ENCODE data around the gene PIGS. TPM values are rescaled to one million over a fixed set of nuclear protein-coding genes. Genes with fewer than 3 reads are reported as not detected.
"Not testable (repeated sequence)": the region's sequence is repeated elsewhere in the genome, so short reads cannot be mapped to it uniquely, and the experiment has no call there.

PIGS gene
- total RNA-seq, 1 donor from 2014 or later: 52.9 TPM

GRCh38 chr17:28578246-28579195 lies 7.2 kb upstream of the PIGS start:
- DNase-seq (ENCODE audit: low spot score): no peak

DNA sequence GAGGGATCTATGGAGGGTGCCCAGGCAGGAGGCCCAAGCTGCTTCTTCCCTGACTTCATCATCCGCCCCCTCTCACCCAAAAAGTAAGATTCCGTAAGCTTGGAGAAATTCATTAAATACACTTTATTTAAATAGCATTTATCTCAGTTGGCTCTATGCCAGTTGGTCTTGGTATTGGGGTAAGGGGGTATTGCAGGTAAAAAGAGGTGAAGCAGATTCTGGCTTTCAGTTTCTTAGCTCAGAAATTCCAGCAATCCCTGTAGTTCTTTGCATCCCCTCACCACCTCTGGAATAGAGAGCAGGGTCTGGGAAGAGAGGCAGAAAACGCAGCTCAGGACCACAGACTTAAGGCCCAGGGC lies 6.1 kb upstream of the PIGS start:
- no peak for DNase-seq (ENCODE audit: low spot score)

- peak; percentile 97 for DNase-seq (ENCODE audit: low spot score)
Observed at GRCh38 chr17:28576758-28577465, 5.6 kb upstream of the PIGS start, which contains the start of gene ALDOC. TSS of gene ALDOC (minus strand) at chr17:28576895. CDS start at chr17:28575532, 1,363 bp downstream.

DNA sequence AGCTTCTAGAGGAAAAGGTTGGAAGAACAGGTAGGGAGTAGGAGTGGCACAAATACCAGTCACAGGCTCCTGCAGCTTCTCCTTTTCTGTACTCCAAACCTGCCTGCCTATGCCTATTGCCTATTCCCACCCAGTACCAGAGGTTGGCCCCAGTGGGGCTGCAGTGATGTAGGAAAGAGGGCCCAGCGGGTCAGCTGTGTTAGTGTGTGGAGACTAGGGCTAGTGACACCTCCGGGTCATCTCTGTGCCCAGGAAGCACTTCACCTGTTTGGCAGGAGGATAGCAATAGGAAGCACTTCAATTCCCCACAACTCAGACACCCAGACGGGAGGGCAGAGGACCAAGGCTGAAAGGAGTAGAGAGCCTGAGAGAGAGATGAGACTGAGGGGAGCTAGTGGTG lies 4.7 kb upstream of the PIGS start:
- not testable (repeated sequence) for DNase-seq (ENCODE audit: low spot score)

GRCh38 chr17:28575126-28575795 lies 3.9 kb upstream of the PIGS start:
- DNase-seq (ENCODE audit: low spot score): no peak

GRCh38 chr17:28574526-28574925 lies 3.2 kb upstream of the PIGS start:
- no peak for DNase-seq (ENCODE audit: low spot score)

DNA sequence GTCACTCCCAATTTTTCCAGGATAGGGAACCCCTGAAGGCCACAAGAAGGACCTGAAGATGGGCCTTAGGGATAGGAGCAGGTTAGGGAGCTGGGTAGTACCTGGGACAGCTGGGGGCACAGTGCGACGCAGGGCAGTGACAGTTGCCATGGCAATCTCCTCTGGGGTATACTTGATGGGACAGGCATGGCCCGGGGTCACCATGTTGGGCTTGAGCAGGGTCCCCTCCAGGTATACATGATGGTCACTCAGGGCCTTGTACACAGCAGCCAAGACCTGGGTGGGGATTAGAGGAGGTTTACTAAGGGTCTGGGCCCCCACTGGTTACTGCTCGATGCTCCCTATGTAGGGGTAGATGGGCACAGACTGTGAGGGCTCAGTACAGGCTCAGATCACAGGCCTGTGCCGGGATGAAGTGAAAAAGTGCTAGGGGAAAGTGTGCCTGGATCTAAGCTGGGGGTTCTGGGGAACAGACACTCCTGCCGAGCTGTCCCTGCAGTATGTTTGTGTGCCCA lies 2.7 kb upstream of the PIGS start:
- no peak for DNase-seq (ENCODE audit: low spot score)

GRCh38 chr17:28573521-28573920 lies 2.2 kb upstream of the PIGS start:
- DNase-seq (ENCODE audit: low spot score): no peak

DNA sequence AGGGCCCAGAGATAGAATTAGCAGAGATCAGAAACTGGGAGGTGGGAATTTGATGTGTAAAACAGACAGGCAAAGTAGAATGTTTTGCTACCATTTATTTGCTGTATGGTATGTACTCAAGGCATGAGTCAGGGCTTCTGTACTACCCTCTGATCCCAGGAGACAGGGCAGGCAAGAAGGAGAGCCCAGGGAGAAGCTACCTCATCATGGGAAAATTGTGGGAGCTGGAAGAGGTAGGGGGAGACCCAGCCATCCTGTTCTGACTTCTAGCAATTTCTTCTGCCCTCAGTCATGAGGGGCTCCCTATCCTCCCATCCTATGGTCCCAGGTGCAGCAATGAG lies 1.7 kb upstream of the PIGS start:
- DNase-seq (ENCODE audit: low spot score): no peak

GRCh38 chr17:28572259-28573039 lies 1.1 kb upstream of the PIGS start:
- no peak for DNase-seq (ENCODE audit: low spot score)

DNA sequence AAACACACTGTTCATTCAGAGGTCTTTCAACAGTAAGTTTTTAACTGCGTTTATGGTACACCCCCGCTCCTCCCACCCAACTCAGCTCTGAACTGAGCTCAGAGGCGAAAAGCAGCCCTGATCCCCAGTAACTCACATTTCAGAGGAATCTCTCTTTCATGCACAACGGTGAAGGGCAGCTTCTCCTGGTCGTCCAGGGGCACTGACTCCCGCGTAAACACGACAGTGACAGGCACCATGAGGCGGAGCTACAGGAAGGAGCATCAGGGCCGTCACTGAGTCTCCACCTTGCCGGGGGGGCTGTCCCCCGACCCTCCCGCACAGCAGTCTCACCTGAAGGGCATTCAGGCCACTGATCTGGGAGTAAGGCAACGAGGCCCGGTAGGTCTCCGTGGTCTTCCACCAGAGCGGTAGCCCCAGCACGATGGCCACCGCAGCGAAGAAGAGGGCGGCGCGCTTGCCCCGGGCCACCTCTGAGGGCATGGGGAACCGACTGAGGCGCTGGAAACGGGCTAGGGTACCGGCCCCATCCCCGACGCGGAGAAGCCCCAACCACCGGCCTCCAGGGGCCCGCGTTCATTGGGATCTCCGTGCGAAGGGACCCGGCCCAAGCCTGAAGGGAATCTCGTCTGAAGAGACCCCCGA lies 486 bp downstream of the PIGS start:
- DNase-seq (ENCODE audit: low spot score): no peak

DNA sequence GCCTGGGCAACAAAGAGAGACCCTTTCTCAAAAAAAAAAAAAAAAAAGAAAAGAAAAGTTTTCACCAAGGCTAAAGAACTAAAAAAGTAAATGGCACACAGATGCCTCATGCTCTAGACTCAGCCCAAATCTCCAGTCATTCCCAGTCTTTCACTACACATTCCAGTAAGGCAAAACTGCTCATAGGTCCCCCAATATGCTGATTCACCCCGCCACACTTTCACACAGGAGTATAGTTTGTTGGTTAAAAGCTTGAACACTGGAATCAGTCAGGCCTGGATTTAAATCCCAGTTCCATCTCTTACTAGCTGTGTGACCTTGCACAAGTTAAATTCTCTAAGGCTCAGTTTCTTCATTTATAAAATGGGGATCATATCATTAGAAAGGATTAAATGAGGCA lies 1.9 kb downstream of the PIGS start:
- no peak for DNase-seq (ENCODE audit: low spot score)

- DNase-seq (ENCODE audit: low spot score): no peak
Observed at GRCh38 chr17:28567604-28568003, 3.7 kb downstream of the PIGS start.

DNA sequence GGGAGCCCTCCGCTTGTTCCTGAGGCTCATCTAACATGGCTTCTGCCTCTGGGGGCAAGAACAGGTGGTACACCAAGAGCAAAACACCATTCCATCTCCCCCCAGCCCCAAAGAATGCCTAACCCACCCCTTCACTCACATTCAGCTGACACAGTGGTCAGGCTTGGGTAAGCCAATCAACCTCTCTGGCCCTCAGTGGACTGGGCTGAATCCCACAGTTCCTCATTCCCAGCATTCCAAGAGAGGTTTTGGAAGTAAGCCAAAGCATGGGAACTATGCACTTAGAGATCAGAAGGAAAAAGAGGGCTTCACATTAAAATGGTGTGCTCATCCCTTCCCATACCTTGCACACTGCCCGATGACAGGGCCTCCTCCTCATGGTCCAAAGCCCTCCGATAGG lies 7.8 kb downstream of the PIGS start:
- no peak for DNase-seq (ENCODE audit: low spot score)

DNA sequence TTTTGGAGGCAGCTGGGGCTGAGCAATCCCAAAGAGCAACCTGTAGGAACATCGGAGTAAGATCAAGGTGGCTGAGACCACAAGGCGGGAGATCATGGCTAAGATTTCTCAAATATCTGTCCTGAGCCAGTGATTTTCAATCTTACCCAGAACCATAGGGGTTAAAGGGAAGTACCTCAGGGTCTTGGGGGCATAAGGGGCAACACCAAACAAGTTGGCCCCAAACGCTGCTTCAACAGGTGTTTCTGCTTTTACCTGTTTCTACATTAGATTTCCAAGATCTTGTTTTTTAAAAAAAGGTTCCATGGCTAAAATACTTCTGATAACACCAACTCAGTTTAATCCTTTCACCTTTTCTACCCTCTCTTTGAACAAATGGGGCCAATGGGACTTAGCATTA lies 16.3 kb downstream of the PIGS start:
- no peak for DNase-seq (ENCODE audit: low spot score)

DNA sequence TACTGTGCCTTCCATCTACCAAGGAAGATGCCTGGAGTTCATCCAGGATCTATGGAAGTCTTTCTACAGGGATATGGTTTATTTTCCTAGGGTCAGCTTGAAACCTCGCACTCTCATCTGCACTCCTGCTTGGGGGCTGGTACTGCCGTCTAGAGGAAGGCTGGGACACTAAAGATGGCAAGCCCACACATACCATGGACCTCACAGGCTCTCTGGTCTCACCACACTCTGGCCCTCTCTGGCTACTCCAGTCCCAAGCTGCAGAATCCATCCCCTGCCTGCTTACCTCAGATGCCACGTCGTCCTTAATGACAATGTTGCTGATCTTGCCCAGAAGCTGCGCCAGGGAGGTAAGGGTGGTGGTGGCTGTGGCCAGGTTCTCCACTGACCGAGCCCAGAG lies 16.8 kb downstream of the PIGS start:
- DNase-seq (ENCODE audit: low spot score): no peak

- no peak for DNase-seq (ENCODE audit: low spot score)
Observed at GRCh38 chr17:28553000-28553505, 18.3 kb downstream of the PIGS start.

DNA sequence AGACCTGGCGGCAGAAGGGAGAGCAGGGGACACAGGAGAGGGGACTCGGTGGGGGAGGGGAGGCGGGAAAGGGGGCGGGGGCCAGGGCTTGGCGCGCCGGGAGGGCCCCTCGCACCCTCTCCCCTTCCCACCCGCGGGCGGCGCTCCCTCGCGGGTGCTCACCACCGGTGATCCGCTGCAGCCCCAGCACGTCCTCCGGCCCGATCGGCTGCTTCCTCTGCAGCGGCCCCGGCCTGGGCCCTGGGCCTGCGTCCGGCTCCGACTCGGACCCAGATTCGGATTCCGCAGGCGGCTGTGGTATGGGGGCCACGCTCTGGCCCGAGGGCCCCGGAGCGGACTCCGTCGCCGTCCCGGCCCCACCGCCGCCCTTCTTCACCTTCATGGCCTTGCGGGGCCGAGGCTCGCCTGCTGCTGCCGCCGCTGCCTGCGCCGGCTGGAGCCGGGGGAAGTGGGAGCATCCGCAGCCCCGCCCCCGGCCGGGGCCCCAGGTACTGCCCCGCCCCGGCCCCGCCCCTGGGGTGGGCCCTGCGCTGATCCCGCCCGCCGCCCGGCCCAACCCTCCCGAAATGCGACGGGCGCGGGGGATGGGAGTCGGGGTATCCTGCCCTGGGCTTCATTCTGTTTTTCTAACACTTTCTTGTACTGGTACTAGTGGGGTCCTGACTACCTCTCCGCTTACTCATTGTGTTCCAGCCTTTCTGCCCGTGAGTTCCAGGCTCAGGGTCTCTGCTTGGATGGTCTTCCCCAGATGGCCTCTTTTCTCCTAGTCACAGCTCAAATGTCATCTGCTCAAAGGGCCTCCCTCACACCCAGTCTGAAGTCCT lies 18.9 kb downstream of the PIGS start, which contains the start of gene UNC119:
TSS of gene UNC119 (minus strand) at position 449 of the 824 bp plus-strand sequence. CDS start at position 382, 67 bp downstream.
- DNase-seq (ENCODE audit: low spot score): peak; percentile 78

DNA sequence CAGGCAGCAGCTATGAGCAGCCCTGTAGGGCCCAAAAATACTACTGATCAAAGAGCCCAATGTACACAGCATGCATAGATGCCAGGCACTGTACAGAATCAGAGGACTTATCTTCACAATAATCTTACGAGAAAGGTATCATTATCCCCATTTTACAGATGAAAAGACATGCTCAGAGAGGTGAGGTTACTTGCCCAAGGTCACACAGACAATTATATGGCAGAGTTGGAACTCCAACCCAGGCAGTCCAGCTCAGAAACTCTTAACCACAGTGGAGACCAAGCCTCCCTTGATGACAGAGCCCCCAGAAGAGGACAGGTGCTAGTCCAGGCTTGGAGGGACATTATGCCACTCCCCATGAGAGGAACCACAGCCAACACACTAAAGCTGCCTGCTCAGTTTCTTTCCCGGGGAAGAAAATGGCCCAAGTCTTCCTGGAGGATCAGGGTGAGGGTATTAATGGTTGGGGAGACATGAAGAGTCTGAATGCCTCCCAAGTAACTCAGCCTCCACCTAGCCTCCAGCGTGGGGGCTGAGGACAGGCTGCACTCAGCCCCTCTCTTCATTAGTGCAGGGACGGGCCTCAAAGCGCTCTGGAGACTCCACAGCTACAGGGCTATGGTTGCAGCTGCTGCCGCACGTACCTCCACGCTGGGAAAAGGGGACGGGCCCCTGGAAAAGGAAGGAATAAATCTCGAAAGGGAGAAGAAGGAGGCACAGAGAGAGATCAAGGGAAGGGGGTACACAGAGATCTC lies 19.7 kb downstream of the PIGS start:
- no peak for DNase-seq (ENCODE audit: low spot score)
